DMS114 treated with DMSO at 0.1 percent for 48 hours (cell line): ENCODE results near the gene SAP30BP.

Experiments used
- DNase-seq: peaks from one replicate; lab custom pipeline; 2025; ENCODE audit not compliant: unreplicated experiment; lab: John Stamatoyannopoulos, UW

SAP30BP gene

GRCh38 chr17:75646638-75646992 is 20.5 kb upstream of the SAP30BP start:
- DNase-seq: no peak

GRCh38 chr17:75647061-75647460 is 20.1 kb upstream of the SAP30BP start:
- no peak for DNase-seq

GRCh38 chr17:75647921-75648320 is 19.2 kb upstream of the SAP30BP start:
- DNase-seq: no peak

GRCh38 chr17:75649687-75650086 is 17.5 kb upstream of the SAP30BP start:
- DNase-seq: no peak

- DNase-seq: no peak
Measured at GRCh38 chr17:75650874-75651273, 16.3 kb upstream of the SAP30BP start.

GRCh38 chr17:75652341-75652740 is 14.8 kb upstream of the SAP30BP start:
- no peak for DNase-seq

DNA sequence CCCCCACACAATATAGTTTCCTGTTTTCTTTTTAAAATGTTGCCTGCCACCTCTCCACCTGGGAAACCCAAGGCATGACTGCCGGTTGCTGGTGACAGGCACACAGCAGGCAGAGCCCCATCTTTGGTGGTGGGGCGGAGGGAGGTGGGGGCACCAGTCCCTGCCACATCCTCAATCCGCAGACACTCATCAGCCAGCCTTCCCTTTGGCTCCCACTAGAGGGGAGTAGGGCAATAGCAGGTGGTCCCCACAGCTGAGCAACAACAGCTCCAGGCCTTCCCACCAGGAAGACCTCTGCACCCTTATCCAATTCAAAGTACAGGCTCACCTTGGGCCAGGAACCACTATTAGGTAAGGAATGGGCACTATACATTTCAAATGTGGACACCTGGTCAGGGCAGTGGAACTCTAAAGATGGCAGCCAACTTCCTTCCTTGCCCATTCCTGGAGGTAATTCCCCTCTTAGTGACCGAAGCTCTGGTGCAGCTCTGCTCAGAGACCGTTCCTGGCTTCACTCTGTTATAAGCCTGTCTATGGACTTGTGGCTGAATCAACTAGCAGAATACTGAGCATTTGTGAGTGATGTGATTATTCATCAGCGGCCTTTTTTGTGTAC is 14.1 kb upstream of the SAP30BP start:
- peak; percentile 8 for DNase-seq

DNA sequence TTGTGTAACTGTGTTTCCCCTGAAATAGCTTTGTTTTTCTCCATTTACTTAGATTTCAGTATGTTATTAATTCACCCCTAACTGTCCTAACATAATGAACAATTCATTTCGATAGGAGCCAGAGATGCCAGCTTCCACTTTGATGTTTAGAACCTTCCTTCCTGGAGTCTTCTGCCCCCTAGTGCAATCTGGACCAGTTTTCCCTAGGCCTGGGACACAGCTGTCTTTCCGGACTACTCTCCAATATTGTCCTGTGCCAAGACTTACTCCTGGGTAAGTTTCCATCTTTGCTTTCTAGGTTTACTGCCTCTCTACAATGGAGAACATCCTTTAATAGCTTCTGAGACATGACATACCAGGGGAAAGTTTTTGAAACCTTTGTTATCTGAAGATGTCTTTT is 13.0 kb upstream of the SAP30BP start:
- DNase-seq: no peak

- DNase-seq: no peak
Measured at GRCh38 chr17:75658237-75658636, 8.9 kb upstream of the SAP30BP start.

DNA sequence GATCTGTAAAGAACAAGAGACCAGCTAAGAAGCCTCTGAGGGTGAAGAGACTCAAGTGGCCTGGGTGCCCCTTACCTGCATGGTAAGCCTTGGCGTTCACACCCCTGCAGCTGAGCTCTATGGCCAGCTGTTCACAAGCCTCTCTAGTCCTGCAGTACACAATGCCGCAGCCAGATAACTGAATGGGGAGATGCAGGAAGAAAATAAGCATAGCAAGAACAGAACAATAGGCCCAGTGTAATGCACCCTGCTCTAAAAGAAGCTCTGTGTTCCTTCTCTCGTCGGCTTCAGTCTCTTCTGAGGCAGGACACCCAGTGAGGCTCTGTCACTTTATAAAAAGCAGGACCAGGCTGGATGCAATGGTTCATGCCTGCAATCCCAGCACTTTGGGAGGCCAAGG is 5.6 kb upstream of the SAP30BP start:
- no peak for DNase-seq

DNA sequence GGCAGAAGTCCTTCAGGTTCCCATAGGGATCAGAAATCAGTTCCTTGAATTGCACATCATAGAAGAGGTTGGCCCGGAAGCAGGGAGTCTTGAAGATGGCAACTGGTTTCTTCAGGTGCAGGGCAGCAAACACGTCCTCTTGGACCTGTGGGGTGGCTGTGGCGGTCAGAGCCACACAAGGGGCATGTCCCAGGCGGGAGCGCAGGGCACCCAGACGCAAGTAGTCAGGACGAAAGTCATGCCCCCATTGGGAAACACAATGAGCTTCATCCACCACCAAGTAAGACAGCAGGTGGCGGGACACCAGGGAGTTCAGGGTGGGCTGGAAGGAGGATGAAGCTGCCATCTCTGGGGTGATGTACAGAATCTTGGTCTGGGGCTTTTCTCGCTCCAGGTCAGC is 4.6 kb upstream of the SAP30BP start:
- no peak for DNase-seq

GRCh38 chr17:75664099-75664549 is 3.0 kb upstream of the SAP30BP start:
- no peak for DNase-seq

DNA sequence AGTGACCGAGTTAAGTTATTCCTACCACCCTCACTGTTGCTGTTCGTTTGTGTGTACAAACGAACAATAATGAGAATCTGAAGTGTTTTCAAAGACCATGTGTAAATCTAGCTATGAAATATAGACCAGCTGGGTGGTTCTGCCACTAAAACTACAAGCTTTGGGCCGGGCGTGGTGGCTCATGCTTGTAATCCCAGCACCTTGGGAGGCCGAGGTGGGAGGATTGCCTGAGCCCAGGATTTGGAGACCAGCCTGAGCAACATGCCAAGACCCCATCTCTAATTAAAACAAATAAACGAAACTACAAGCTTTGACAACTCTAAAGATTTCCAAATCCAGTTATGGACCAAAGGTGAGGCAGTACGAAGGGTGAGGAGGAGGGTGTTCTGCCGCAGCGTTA is 1.2 kb upstream of the SAP30BP start:
- no peak for DNase-seq

DNA sequence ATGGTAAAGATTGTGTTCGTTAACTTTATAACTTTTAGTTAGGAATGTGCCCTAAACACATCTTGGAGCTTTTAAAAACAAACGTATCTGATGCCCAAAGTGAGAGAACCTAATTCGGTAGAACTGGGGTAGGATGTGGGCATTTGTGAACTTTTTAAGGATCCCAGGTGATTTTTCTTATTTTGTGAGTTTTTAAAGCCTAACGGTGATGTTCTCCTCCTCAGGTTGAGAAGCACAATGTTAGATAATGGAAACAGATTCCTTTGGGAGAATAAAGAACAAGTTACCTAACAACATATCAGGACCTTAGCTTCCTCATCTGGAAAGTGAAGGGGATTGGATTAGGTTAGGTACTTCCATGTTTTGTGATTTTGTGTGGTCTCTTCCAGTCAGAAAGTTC is 687 bp downstream of the SAP30BP start:
- DNase-seq: no peak

GRCh38 chr17:75668489-75668888 is 1.4 kb downstream of the SAP30BP start:
- DNase-seq: no peak

- no peak for DNase-seq
Measured at GRCh38 chr17:75670868-75671267, 3.7 kb downstream of the SAP30BP start.

DNA sequence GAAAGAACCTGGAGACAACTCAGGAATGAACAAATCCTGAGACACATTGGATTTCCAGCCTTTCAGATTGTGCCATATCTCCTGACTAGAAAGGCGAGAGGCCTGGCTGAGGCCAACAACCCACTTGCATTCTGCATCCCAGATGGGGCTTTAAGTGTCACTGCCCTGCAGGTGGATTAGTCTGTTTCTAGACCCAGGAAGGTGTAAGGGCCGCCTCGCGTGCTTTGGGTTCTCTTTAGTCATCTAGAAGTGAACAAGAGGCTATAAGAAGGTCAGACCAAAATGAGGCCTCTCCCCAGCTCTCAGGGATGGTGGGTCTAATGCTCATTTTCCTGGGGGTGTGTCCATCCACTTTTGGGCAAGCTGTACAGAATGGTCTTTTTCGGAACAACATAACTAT is 4.9 kb downstream of the SAP30BP start:
- DNase-seq: no peak

DNA sequence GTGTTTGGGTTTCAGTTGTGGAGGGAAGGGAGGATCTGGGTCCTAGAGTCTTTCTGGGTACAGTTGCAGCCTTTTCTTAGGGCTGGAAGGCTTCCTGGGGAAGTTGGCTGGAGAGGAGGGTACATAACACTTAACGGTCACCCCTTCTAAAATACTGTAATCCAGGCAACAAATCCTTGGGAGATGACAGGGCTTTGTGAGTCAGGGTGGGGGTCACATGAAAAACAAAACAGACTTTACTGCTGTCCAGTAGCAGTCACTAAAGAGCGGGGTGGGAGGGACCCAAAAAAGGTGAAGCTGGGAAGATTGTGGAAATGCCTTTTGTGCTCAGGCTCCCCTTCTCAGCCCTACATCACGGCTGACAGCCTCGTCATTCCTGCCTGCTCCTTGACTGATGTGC is 6.3 kb downstream of the SAP30BP start:
- no peak for DNase-seq

- DNase-seq: no peak
Measured at GRCh38 chr17:75676461-75676860, 9.3 kb downstream of the SAP30BP start.

GRCh38 chr17:75679706-75680211 is 12.6 kb downstream of the SAP30BP start:
- no peak for DNase-seq

DNA sequence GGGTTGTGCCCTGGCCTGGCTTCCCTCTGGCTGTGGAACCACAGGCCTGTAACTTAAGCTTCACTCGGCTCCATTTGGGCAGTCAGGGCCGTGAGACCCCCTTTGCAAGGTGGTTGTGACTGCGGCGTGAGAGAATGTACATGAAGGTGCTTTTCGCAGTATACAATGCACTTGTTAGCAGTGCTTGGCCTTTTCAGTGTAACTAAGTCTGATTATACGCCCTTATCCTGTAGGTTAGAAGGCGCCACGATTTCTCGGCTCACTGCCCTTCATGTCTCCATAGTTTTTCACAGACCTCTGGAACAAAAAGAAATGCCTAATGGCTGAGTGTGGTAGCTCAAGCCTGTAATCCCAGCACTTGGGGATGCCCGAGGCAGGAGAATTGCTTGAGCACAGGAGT is 13.3 kb downstream of the SAP30BP start:
- DNase-seq: no peak

GRCh38 chr17:75681289-75681688 is 14.2 kb downstream of the SAP30BP start:
- no peak for DNase-seq

- DNase-seq: no peak
Measured at GRCh38 chr17:75683583-75683982, 16.4 kb downstream of the SAP30BP start.
